HepG2 (cell line): ENCODE data around the gene STK4. TPM values are rescaled to one million over a fixed set of nuclear protein-coding genes. Genes with fewer than 3 reads are reported as not detected.

Experiments
- ATAC-seq: fragments of 200-7000 bp; cut with Tn5 transposase; 3 replicates; pipeline ENCODE4 v1.9.1; 2020; ENCODE audit warnings: mild to moderate bottlenecking, moderate library complexity
- BruUV-seq: library from RNA; stranded (reverse); fragments of 400-500 nt; replicated peaks from 2 replicates; lab custom pipeline; 2021; lab: Mats Ljungman, UMichigan
- CTCF ChIA-PET: fragments of 300-600 bp; formaldehyde crosslinking; extraction: SDS; loops from one replicate; lab custom pipeline; 2021; ENCODE audit warnings: low total read pairs, inconsistent platforms, low intra/inter-chr PET ratio; lab: Yijun Ruan, JAX
- POLR2A ChIA-PET: fragments of 350-600 bp; sonication (Branson Sonifier 250); formaldehyde crosslinking; loops from one replicate; lab custom pipeline; 2020; ENCODE audit warnings: antibody characterized with exemption, inconsistent platforms; lab: Yijun Ruan, JAX
- DNase-seq: peaks from one replicate; pipeline ENCODE4 v3.0.0-alpha.2; 2015; ENCODE audit warnings: low spot score
- FAIRE-seq: peaks from 3 replicates; lab custom pipeline; 2011; peaks lifted over from hg19 to GRCh38; lab: Jason Lieb, UNC
- H2AFZ ChIP-seq: one replicate; pipeline ENCODE4 v1.6.1; 2011; ENCODE audit warnings: low read length, inconsistent platforms
- H3K27ac ChIP-seq: fragments of 300-600 bp; 3 replicates; pipeline ENCODE4 v1.8.0; 2011; ENCODE audit warnings: mixed run types, mild to moderate bottlenecking, mixed read lengths, low read length, inconsistent platforms; ENCODE audit not compliant: insufficient read depth; ENCODE audit errors: extremely low read length
- H3K27me3 ChIP-seq, 2 experiments: fragments of 200-600 bp in 1 of 2; 2 replicates in 1 of 2; 3 replicates in 1 of 2; pipeline versions ENCODE4 v1.6.0 to v1.8.0; 2011; ENCODE audit warnings: low read length in 2 of 2, mild to moderate bottlenecking in 2 of 2, moderate library complexity in 2 of 2, inconsistent platforms in 1 of 2; ENCODE audit not compliant: insufficient read depth in 2 of 2, control insufficient read depth in 1 of 2
- H3K36me3 ChIP-seq, 2 experiments: fragments of 200-600 bp in 1 of 2; replicated peaks in 1 of 2; 2 replicates in 1 of 2; 3 replicates in 1 of 2; pipeline versions ENCODE4 v1.5.1 to v1.8.0; 2011; ENCODE audit warnings: low read length in 2 of 2, inconsistent platforms in 1 of 2; ENCODE audit not compliant: insufficient read depth in 2 of 2, control insufficient read depth in 1 of 2
- H3K4me1 ChIP-seq: 2 replicates; pipeline ENCODE4 v1.5.1; 2012; ENCODE audit warnings: low read length, inconsistent platforms; ENCODE audit not compliant: insufficient read depth
- H3K4me2 ChIP-seq: 2 replicates; pipeline ENCODE4 v1.6.0; 2011; ENCODE audit warnings: low read depth, low read length, inconsistent platforms
- H3K4me3 ChIP-seq, 3 experiments: fragments of 200-600 bp in 1 of 3; sonication (generic), shearing (Covaris generic) in 1 of 3; replicated peaks in 1 of 3; 2 replicates each; pipeline ENCODE4 v1.5.1; 2011 to 2016; ENCODE audit warnings: low read length in 3 of 3, inconsistent platforms in 2 of 3, low read depth in 2 of 3, mild to moderate bottlenecking in 2 of 3, control low read depth in 1 of 3, mixed read lengths in 1 of 3; ENCODE audit not compliant: insufficient read depth in 1 of 3
- H3K79me2 ChIP-seq: one replicate; pipeline ENCODE4 v1.6.1; 2011; ENCODE audit warnings: low read length, inconsistent platforms; ENCODE audit not compliant: insufficient read depth
- H3K9ac ChIP-seq: 2 replicates; pipeline ENCODE4 v1.6.0; 2011; ENCODE audit warnings: mild to moderate bottlenecking, low read depth, low read length, inconsistent platforms; ENCODE audit not compliant: insufficient read depth
- H3K9me3 ChIP-seq: 2 replicates; pipeline ENCODE4 v1.5.1; 2012; ENCODE audit warnings: mild to moderate bottlenecking, low read length
- H4K20me1 ChIP-seq: 2 replicates; pipeline ENCODE4 v1.6.0; 2011; ENCODE audit warnings: inconsistent platforms, mild to moderate bottlenecking, low read length, moderate library complexity; ENCODE audit not compliant: insufficient read depth
- ASH2L ChIP-seq: fragments of 300-600, 200-600 bp; sonication (generic); IDR thresholded peaks from 2 replicates; pipeline ENCODE4 v1.7.0; 2017; ENCODE audit warnings: low read depth, mild to moderate bottlenecking, moderate library complexity, mixed read lengths, low read length; ENCODE audit not compliant: insufficient read length
- FOXK2 ChIP-seq: fragments of 450-650 bp; IDR thresholded peaks from 2 replicates; pipeline ENCODE4 v1.6.1; 2016
- RNF2 ChIP-seq: fragments of 450-650 bp; conservative IDR thresholded peaks from 2 replicates; pipeline ENCODE4 v1.6.1; 2016; ENCODE audit warnings: low read depth
- ZNF564 ChIP-seq: sonication (generic); formaldehyde crosslinking; IDR thresholded peaks from 2 replicates; pipeline ENCODE4 v1.8.1; 2023; ENCODE audit warnings: mild to moderate bottlenecking, missing genetic modification reagents
- ZNF616 ChIP-seq: sonication (generic); formaldehyde crosslinking; IDR thresholded peaks from 2 replicates; pipeline ENCODE4 v1.5.0; 2020; ENCODE audit warnings: low read depth, mild to moderate bottlenecking, missing genetic modification reagents
- ZNF841 ChIP-seq: sonication (generic); formaldehyde crosslinking; IDR thresholded peaks from 2 replicates; pipeline ENCODE4 v1.8.1; 2023; ENCODE audit warnings: missing genetic modification reagents, borderline replicate concordance
- ZNF850 ChIP-seq: sonication (generic); formaldehyde crosslinking; conservative IDR thresholded peaks from 2 replicates; pipeline ENCODE4 v1.9.0; 2021; ENCODE audit warnings: mild to moderate bottlenecking, missing genetic modification reagents
- WGBS: methylation state at CpG from one replicate; pipeline ENCODE4 v1.1.6; 2017; ENCODE audit warnings: low lambda C conversion rate; 5-methylcytosine and 5-hydroxymethylcytosine counted together
- in situ Hi-C: cut with HindIII; loops from 2 replicates; pipeline ENCODE4 v1.10.0; 2017; ENCODE audit warnings: low pct_unique_long_range_greater_than_20kb; ENCODE audit not compliant: extremely low pct_ligation_motif_present
- intact Hi-C: fragments of 100-400 bp; cut with micrococcal nuclease; formaldehyde crosslinking; loops from one replicate; pipeline ENCODE4 v1.10.0; 2022; ENCODE audit not compliant: unreplicated experiment
- polyA plus RNA-seq, 8 experiments: library from polyadenylated mRNA; depleted of rRNA in 3 of 8; stranded (reverse) in 7 of 8; unstranded in 1 of 8; fragments of >200 nt; fragmentation: Illumina TruSeq in 4 of 8; extraction: Trizol in 4 of 8; gene quantifications; 2 replicates each; pipeline versions ENCODE4 v1.2.1 to v1.2.3, GENCODE V29; 2011 to 2016; ENCODE audit warnings: low read depth in 4 of 8, missing spikeins in 1 of 8, mixed read lengths in 1 of 8; ENCODE audit not compliant: insufficient read depth in 1 of 8
- total RNA-seq, 5 experiments: library from RNA; depleted of rRNA; stranded (reverse); fragments of >200 nt; fragmentation: Illumina TruSeq; extraction: Trizol; gene quantifications; 2 replicates each; pipeline ENCODE4 v1.2.3, GENCODE V29; 2016; ENCODE audit warnings: low read depth in 1 of 5
- TF ChIP-seq, protein P1 (sequence below): sonication (generic); formaldehyde crosslinking; IDR thresholded peaks from 2 replicates; pipeline ENCODE4 v1.4.0; 2020; ENCODE audit warnings: missing genetic modification reagents
- TF ChIP-seq, protein P2 (sequence below): sonication (generic); formaldehyde crosslinking; IDR thresholded peaks from 2 replicates; pipeline ENCODE4 v1.4.0; 2020; ENCODE audit warnings: missing genetic modification reagents

Gene STK4
- total and polyA plus RNA-seq, 2 of the 13 experiments (the other 11 are each of a cell fraction or from before 2014, with no cell fraction given) = 25.6 to 38.3 TPM

DNA sequence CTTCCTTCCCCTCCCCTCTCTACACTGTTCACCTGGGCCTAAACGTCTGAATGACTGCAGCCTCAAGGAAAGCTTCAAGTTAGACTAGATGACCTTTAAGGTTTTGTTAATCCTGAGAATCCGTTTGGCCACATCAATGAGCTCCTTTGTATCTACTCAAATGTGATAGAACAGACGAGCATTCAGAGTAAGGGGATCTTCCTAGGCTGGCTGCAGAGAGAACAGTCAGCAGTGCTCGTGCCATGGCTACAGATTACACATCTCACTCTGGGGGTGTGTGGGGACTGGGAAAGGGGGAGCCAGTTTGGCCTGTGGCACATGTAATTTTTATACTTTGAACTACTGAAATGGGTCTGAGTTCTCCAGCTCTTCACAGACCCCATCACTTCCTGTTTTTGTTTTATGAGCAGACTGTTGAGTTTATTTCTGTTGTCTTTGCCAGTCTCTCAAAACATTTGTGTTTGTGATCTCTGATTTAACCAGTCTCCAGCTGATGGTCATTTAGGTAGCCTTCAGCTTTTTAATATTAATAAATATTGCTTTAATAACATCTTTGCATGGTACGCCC, 83.7 kb downstream of the STK4 start:
- WGBS = 80% methylated on average over 5 of the region's 5 CpGs
- in situ Hi-C loops (loop anchor here (10.0 kb wide), 1 partner anchor 45 kb away; no protein-coding TSS in a partner anchor), intact Hi-C loops (no loop called here)
- TF ChIP-seq ZNF850 (no peak), ZNF616 (CRISPR knock-in tag) (no peak), FOXK2 (no peak), ZNF841 (CRISPR knock-in tag) (no peak), ZNF564 (CRISPR knock-in tag) (no peak), ASH2L (no peak), RNF2 (no peak)
- TF ChIP-seq, protein P1, sequence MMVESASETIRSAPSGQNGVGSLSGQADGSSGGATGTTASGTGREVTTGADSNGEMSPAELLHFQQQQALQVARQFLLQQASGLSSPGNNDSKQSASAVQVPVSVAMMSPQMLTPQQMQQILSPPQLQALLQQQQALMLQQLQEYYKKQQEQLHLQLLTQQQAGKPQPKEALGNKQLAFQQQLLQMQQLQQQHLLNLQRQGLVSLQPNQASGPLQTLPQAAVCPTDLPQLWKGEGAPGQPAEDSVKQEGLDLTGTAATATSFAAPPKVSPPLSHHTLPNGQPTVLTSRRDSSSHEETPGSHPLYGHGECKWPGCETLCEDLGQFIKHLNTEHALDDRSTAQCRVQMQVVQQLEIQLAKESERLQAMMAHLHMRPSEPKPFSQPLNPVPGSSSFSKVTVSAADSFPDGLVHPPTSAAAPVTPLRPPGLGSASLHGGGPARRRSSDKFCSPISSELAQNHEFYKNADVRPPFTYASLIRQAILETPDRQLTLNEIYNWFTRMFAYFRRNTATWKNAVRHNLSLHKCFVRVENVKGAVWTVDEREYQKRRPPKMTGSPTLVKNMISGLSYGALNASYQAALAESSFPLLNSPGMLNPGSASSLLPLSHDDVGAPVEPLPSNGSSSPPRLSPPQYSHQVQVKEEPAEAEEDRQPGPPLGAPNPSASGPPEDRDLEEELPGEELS (CRISPR knock-in tag) = no peak
- TF ChIP-seq, protein P2, sequence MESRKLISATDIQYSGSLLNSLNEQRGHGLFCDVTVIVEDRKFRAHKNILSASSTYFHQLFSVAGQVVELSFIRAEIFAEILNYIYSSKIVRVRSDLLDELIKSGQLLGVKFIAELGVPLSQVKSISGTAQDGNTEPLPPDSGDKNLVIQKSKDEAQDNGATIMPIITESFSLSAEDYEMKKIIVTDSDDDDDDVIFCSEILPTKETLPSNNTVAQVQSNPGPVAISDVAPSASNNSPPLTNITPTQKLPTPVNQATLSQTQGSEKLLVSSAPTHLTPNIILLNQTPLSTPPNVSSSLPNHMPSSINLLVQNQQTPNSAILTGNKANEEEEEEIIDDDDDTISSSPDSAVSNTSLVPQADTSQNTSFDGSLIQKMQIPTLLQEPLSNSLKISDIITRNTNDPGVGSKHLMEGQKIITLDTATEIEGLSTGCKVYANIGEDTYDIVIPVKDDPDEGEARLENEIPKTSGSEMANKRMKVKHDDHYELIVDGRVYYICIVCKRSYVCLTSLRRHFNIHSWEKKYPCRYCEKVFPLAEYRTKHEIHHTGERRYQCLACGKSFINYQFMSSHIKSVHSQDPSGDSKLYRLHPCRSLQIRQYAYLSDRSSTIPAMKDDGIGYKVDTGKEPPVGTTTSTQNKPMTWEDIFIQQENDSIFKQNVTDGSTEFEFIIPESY (CRISPR knock-in tag) = no peak
- H3K4me3 ChIP-seq = no peak overlapping the region
- BruUV-seq = no TSS peak
- no peak overlapping the region for H3K27ac ChIP-seq
- H3K9ac ChIP-seq = no peak overlapping the region
- H3K27me3 ChIP-seq = no peaks in the 10 kb centered on the region
- H3K36me3 ChIP-seq = peaks cover 11 to 19% of the 10 kb centered on the region in 2 experiments; a peak in 4 of 5 replicates
- H2AFZ ChIP-seq = no peak overlapping the region
- FAIRE-seq (no peak), ATAC-seq (no peak), DNase-seq (no peak)
- H3K79me2 ChIP-seq = no peaks in the 10 kb centered on the region
- H3K4me1 ChIP-seq = no peaks in the 10 kb centered on the region
- ChIA-PET CTCF (no interaction called here), POLR2A (no interaction called here)
- H3K9me3 ChIP-seq = no peaks in the 10 kb centered on the region
- H3K4me2 ChIP-seq = no peak overlapping the region
- H4K20me1 ChIP-seq = no peaks in the 10 kb centered on the region
